Muscle of leg (tissue), 11 donors: ENCODE measurements around the gene CCDC171. TPM values are rescaled to one million over a fixed set of nuclear protein-coding genes. Genes with fewer than 3 reads are reported as not detected.
A peak's percentile ranks its signal among the peaks of the same experiment; 100 is the strongest.

Source experiments
- DNase-seq: peaks from one replicate; pipeline ENCODE4 v3.0.0; 2013
- H3K27ac ChIP-seq: one replicate; pipeline ENCODE4 v1.5.1; 2013; ENCODE audit warnings: mild to moderate bottlenecking, low read length, control low read depth
- H3K27me3 ChIP-seq: one replicate; pipeline ENCODE4 v1.6.1; 2013; ENCODE audit warnings: low read length; ENCODE audit not compliant: control insufficient read depth, insufficient read depth
- H3K36me3 ChIP-seq: one replicate; pipeline ENCODE4 v1.6.1; 2013; ENCODE audit warnings: low read length; ENCODE audit not compliant: control insufficient read depth, insufficient read depth
- H3K4me1 ChIP-seq: one replicate; pipeline ENCODE4 v1.6.1; 2013; ENCODE audit warnings: low read length; ENCODE audit not compliant: control insufficient read depth, insufficient read depth
- H3K4me3 ChIP-seq: one replicate; pipeline ENCODE4 v1.5.1; 2013; ENCODE audit warnings: low read length, control low read depth
- H3K9me3 ChIP-seq: replicated peaks from 2 replicates; pipeline ENCODE4 v1.6.1; 2013; ENCODE audit warnings: low read depth, low read length; ENCODE audit not compliant: control insufficient read depth
- WGBS: methylation state at CpG from one replicate; pipeline ENCODE4 v1.1.5; 2013; ENCODE audit warnings: missing lambda C conversion rate; ENCODE audit not compliant: insufficient coverage; 5-methylcytosine and 5-hydroxymethylcytosine counted together
- polyA plus RNA-seq, 8 donors: library from polyadenylated mRNA; unstranded; fragments of 120-200 nt; gene quantifications; one replicate each; pipeline versions ENCODE4 v1.2.1 to v1.2.3, GENCODE V29; 2013; ENCODE audit warnings: inconsistent platforms in 1 of 8, low replicate concordance in 1 of 8; ENCODE audit not compliant: insufficient read length in 8 of 8, insufficient read depth in 1 of 8
- total RNA-seq: library from RNA; stranded (reverse); fragments of 120-200 nt; gene quantifications from one replicate; pipeline ENCODE4 v1.2.4, GENCODE V29; 2013

Gene CCDC171
- total and polyA plus RNA-seq, 9 donors = 1.5 to 4.0 (median 2.1) TPM

GRCh38 chr9:15720861-15721260 lies 168.0 kb downstream of the CCDC171 start:
- WGBS = no CpG with 5 or more reads among the region's 1 CpG

GRCh38 chr9:15722888-15723287 lies 170.0 kb downstream of the CCDC171 start:
- Histone ChIP-seq H3K27ac (no peak overlapping the region), H3K36me3 (no peaks in the 10 kb centered on the region), H3K9me3 (no peaks in the 10 kb centered on the region), H3K4me1 (no peaks in the 10 kb centered on the region), H3K4me3 (no peak overlapping the region), H3K27me3 (no peaks in the 10 kb centered on the region)
- peak; percentile 56 for DNase-seq
- WGBS = 29% methylated on average over 4 of the region's 5 CpGs

More at GRCh38 chr9:15720861-15721260, 168.0 kb downstream of the CCDC171 start:
- Histone ChIP-seq H3K4me3 (no peak overlapping the region), H3K27ac (no peak overlapping the region), H3K36me3 (no peaks in the 10 kb centered on the region), H3K27me3 (no peaks in the 10 kb centered on the region), H3K9me3 (no peaks in the 10 kb centered on the region), H3K4me1 (no peaks in the 10 kb centered on the region)
- no peak for DNase-seq

GRCh38 chr9:15724016-15724415 lies 171.2 kb downstream of the CCDC171 start:
- no peaks in the 10 kb centered on the region for H3K9me3 ChIP-seq
- H3K27me3 ChIP-seq = no peaks in the 10 kb centered on the region
- WGBS = no CpG with 5 or more reads among the region's 1 CpG
- DNase-seq = peak; percentile 67
- H3K27ac ChIP-seq = no peak overlapping the region
- H3K4me1 ChIP-seq = no peaks in the 10 kb centered on the region
- no peaks in the 10 kb centered on the region for H3K36me3 ChIP-seq
- no peak overlapping the region for H3K4me3 ChIP-seq

DNA sequence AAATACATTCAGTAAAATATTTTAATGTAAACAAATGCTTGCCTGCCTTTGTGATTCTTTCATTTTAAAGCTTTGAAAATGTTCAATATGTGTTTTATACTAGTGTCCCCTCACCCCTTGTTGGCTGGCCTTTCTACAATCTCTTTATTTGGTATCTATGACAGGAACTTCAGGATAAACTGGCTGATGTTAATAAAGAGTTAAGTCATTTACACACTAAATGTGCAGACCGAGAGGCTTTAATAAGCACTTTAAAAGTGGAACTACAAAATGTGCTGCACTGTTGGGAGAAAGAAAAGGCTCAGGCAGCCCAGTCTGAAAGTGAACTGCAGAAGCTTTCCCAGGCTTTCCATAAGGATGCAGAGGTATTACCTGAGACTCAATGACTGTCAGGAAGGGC lies 171.8 kb downstream of the CCDC171 start:
- no peaks in the 10 kb centered on the region for H3K27me3 ChIP-seq
- no peak for DNase-seq
- no CpG with 5 or more reads among the region's 1 CpG for WGBS
- H3K27ac ChIP-seq = no peak overlapping the region
- no peaks in the 10 kb centered on the region for H3K9me3 ChIP-seq
- H3K4me1 ChIP-seq = no peaks in the 10 kb centered on the region
- H3K4me3 ChIP-seq = no peak overlapping the region
- no peaks in the 10 kb centered on the region for H3K36me3 ChIP-seq

GRCh38 chr9:15725953-15726352 lies 173.1 kb downstream of the CCDC171 start:
- H3K4me3 ChIP-seq = no peak overlapping the region
- no peaks in the 10 kb centered on the region for H3K9me3 ChIP-seq
- no peaks in the 10 kb centered on the region for H3K4me1 ChIP-seq
- H3K36me3 ChIP-seq = no peaks in the 10 kb centered on the region
- DNase-seq = peak; percentile 86
- no peak overlapping the region for H3K27ac ChIP-seq
- 17% methylated on average over 1 of the region's 1 CpG for WGBS
- H3K27me3 ChIP-seq = no peaks in the 10 kb centered on the region

DNA sequence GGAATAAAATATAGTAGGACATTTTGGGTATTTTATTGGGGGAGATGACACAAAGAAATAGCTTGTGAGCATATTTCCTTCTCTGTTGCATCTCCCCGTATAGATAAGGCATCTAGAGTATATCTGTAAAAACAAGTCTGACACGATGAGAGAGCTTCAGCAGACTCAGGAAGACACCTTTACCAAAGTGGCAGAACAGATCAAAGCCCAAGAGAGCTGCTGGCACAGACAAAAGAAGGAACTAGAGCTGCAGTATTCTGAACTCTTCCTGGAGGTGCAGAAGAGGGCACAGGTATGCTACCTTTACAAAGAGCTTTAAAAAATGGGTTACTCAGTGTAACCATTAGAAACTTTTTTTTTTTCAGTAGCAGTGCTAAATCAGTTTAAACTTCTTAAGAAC lies 176.7 kb downstream of the CCDC171 start:
- Histone ChIP-seq H3K9me3 (no peaks in the 10 kb centered on the region), H3K4me3 (no peak overlapping the region), H3K36me3 (no peaks in the 10 kb centered on the region), H3K27ac (no peak overlapping the region), H3K4me1 (no peaks in the 10 kb centered on the region), H3K27me3 (no peaks in the 10 kb centered on the region)
- DNase-seq = no peak
- WGBS = 50% methylated on average over 1 of the region's 2 CpGs

- Histone ChIP-seq H3K27me3 (no peaks in the 10 kb centered on the region), H3K36me3 (no peaks in the 10 kb centered on the region), H3K4me1 (no peaks in the 10 kb centered on the region), H3K4me3 (no peak overlapping the region), H3K27ac (no peak overlapping the region), H3K9me3 (no peaks in the 10 kb centered on the region)
- WGBS = no CpG with 5 or more reads among the region's 5 CpGs
- DNase-seq = no peak
Observed at GRCh38 chr9:15735083-15735857, 182.4 kb downstream of the CCDC171 start.

GRCh38 chr9:15736569-15736968 lies 183.7 kb downstream of the CCDC171 start:
- no peaks in the 10 kb centered on the region for H3K36me3 ChIP-seq
- no peak overlapping the region for H3K4me3 ChIP-seq
- WGBS = 86% methylated on average over 3 of the region's 6 CpGs
- no peaks in the 10 kb centered on the region for H3K9me3 ChIP-seq
- no peaks in the 10 kb centered on the region for H3K27me3 ChIP-seq
- H3K4me1 ChIP-seq = no peaks in the 10 kb centered on the region
- H3K27ac ChIP-seq = no peak overlapping the region
- DNase-seq = no peak

DNA sequence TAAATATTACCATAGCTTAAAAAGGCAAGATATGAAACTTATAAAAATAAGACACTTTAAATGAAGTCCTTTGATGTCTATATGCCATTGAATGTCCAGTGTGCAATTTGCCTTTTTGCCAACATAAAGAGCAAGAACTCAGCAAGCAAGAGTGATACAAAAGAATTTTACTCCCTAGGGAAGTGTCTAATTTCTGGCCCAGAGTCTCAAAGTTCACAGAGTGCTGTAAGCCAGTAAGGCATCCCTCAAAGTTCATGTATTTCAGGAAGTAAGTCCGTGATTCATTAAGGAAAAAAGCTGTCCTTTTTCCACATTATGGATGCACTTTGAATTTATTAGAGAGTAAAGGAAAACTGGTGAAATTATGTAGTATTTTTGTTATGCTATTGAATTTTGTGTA lies 185.2 kb downstream of the CCDC171 start:
- no peaks in the 10 kb centered on the region for H3K36me3 ChIP-seq
- H3K4me1 ChIP-seq = no peaks in the 10 kb centered on the region
- no peak overlapping the region for H3K4me3 ChIP-seq
- no peak overlapping the region for H3K27ac ChIP-seq
- no peaks in the 10 kb centered on the region for H3K9me3 ChIP-seq
- no peaks in the 10 kb centered on the region for H3K27me3 ChIP-seq
- DNase-seq = peak; percentile 54
- WGBS = no CpG with 5 or more reads among the region's 1 CpG

GRCh38 chr9:15741015-15741414 lies 188.2 kb downstream of the CCDC171 start:
- H3K36me3 ChIP-seq = no peaks in the 10 kb centered on the region
- H3K9me3 ChIP-seq = no peaks in the 10 kb centered on the region
- no peak for DNase-seq
- no peaks in the 10 kb centered on the region for H3K27me3 ChIP-seq
- no CpG with 5 or more reads among the region's 2 CpGs for WGBS
- H3K4me3 ChIP-seq = no peak overlapping the region
- H3K27ac ChIP-seq = no peak overlapping the region
- no peaks in the 10 kb centered on the region for H3K4me1 ChIP-seq

- Histone ChIP-seq H3K36me3 (peaks cover 4% of the 10 kb centered on the region), H3K4me3 (no peak overlapping the region), H3K4me1 (no peaks in the 10 kb centered on the region), H3K27ac (no peak overlapping the region), H3K27me3 (no peaks in the 10 kb centered on the region), H3K9me3 (no peaks in the 10 kb centered on the region)
- no peak for DNase-seq
- WGBS = no CpG with 5 or more reads among the region's 1 CpG
Observed at GRCh38 chr9:15743512-15743911, 190.7 kb downstream of the CCDC171 start.
